Myocyte (in vitro differentiated cells): Measurements from ENCODE around the gene ADK. TPM values are rescaled to one million over a fixed set of nuclear protein-coding genes. Genes with fewer than 3 reads are reported as not detected.

Experiments
- total RNA-seq: library from RNA; depleted of rRNA; stranded (reverse); fragments of >200 nt; gene quantifications from 2 replicates; pipeline ENCODE4 v1.2.3, GENCODE V29; 2014

Gene ADK
- total RNA-seq, 1 donor from 2014 or later, result 65.4 TPM

Other genes with a start within 250 kb of the ADK start
- gene PLAU, start 240.1 kb upstream of the ADK start, total RNA-seq, result 154 and 166 TPM in 2 replicates
- gene VCL, start 153.1 kb upstream of the ADK start, total RNA-seq, result 211 and 240 TPM in 2 replicates
- 39.1 and 40.6 TPM in 2 replicates for gene AP3M1, start 393 bp upstream of the ADK start, total RNA-seq